HCEC 1CT (cell line): ENCODE results near the gene LANCL1.
"Not testable (repeated sequence)": the region's sequence is repeated elsewhere in the genome, so short reads cannot be mapped to it uniquely, and the experiment has no call there.

Source experiments
- DNase-seq: peaks from one replicate; pipeline ENCODE4 v3.0.0-alpha.2; 2017

Gene LANCL1

GRCh38 chr2:210459407-210459806 is 17.2 kb downstream of the LANCL1 start:
- no peak for DNase-seq

- DNase-seq: no peak
Observed at GRCh38 chr2:210458395-210458794, 18.2 kb downstream of the LANCL1 start.

- DNase-seq: no peak
Observed at GRCh38 chr2:210456571-210456970, 20.0 kb downstream of the LANCL1 start.

- DNase-seq: no peak
Observed at GRCh38 chr2:210454336-210454735, 22.2 kb downstream of the LANCL1 start.

GRCh38 chr2:210452194-210452593 is 24.4 kb downstream of the LANCL1 start:
- DNase-seq: no peak

GRCh38 chr2:210450942-210451341 is 25.6 kb downstream of the LANCL1 start:
- DNase-seq: not testable (repeated sequence)

- no peak for DNase-seq
Observed at GRCh38 chr2:210445732-210446131, 30.8 kb downstream of the LANCL1 start.

GRCh38 chr2:210445116-210445707 is 31.3 kb downstream of the LANCL1 start:
- DNase-seq: peak; percentile 44

GRCh38 chr2:210443527-210443926 is 33.0 kb downstream of the LANCL1 start:
- DNase-seq: no peak

- no peak for DNase-seq
Observed at GRCh38 chr2:210442878-210443277, 33.7 kb downstream of the LANCL1 start.

GRCh38 chr2:210442457-210442856 is 34.1 kb downstream of the LANCL1 start:
- no peak for DNase-seq

- no peak for DNase-seq
Observed at GRCh38 chr2:210440206-210440605, 36.4 kb downstream of the LANCL1 start.

- DNase-seq: no peak
Observed at GRCh38 chr2:210435439-210435838, 41.1 kb downstream of the LANCL1 start.

GRCh38 chr2:210432633-210433032 is 43.9 kb downstream of the LANCL1 start:
- DNase-seq: no peak

GRCh38 chr2:210429403-210430137 is 47.0 kb downstream of the LANCL1 start:
- no peak for DNase-seq

GRCh38 chr2:210428393-210429179 is 48.0 kb downstream of the LANCL1 start:
- DNase-seq: no peak

- DNase-seq: not testable (repeated sequence)
Observed at GRCh38 chr2:210427309-210427708, 49.2 kb downstream of the LANCL1 start.

GRCh38 chr2:210422366-210422765 is 54.2 kb downstream of the LANCL1 start:
- DNase-seq: no peak

- no peak for DNase-seq
Observed at GRCh38 chr2:210421916-210422315, 54.6 kb downstream of the LANCL1 start.

GRCh38 chr2:210412660-210413059 is 63.9 kb downstream of the LANCL1 start:
- DNase-seq: no peak

GRCh38 chr2:210410542-210410941 is 66.0 kb downstream of the LANCL1 start:
- no peak for DNase-seq

- DNase-seq: no peak
Observed at GRCh38 chr2:210399440-210400041, 77.0 kb downstream of the LANCL1 start.

GRCh38 chr2:210392469-210392881 is 84.1 kb downstream of the LANCL1 start:
- DNase-seq: no peak
